Measurements from ENCODE around the gene RASGRP4. TPM values are rescaled to one million over a fixed set of nuclear protein-coding genes. Genes with fewer than 3 reads are reported as not detected.

Gene RASGRP4
- polyA plus RNA-seq, 1 donor (not counting 4 experiments of a cell fraction or from before 2014, with no cell fraction given) = not detected

DNA sequence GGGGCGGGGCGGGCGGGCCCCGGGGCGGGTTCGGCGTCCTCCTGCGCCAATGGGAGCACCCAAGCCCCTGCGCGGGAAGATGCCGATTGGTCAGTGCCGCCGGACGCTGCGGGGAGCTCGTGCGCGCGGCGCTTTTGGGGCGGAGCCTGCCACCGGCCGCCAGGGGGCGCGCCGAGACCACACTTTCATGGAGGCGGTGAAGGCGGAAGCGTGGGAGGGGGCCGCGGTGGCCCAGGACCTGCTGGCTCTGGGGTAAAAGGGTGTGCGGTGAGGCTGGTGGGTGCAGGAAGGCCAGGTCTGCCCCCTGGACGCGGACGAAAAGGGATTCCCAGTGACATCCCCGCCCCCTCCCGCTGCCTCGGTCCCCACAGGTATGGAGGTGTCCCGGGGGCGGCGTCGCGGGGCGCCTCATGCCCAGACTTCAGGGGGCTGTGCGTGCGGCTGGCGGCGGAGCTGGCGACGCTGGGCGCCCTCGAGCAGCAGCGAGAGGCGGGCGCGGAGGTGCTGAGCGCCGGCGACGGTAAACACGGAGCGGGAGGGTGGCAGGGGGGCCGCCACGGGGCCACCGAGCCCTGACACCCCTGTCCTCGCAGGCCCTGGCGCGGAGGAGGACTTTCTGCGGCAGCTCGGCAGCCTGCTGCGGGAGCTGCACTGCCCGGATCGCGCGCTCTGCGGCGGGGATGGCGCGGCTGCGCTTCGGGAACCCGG, 22.9 kb downstream of the RASGRP4 start, which contains the start of gene FAM98C:
Gene FAM98C, plus strand, starts transcription at position 127 of the 708 bp plus-strand sequence. Its CDS starts 61 bp downstream, at position 188.
- peak within 1 kb of the TSS; percentile 78 for H3K9ac ChIP-seq (ENCODE audit: control insufficient read depth, extremely low read depth, insufficient read depth, low read length)
- peak within 1 kb of the TSS; percentile 88 for H2AFZ ChIP-seq (ENCODE audit: control insufficient read depth, low read length)
- dilution Hi-C loops (cut with MboI; ENCODE audit: extremely low pct_ligation_motif_present, low sequenced_read_pairs) = no loop called here
- H3K79me2 ChIP-seq (ENCODE audit: control insufficient read depth, insufficient read depth, low read length) = no peaks in the 10 kb centered on the region
- H3K4me1 ChIP-seq (ENCODE audit: control insufficient read depth, extremely low read depth, insufficient read depth, low read length) = peaks cover 4% of the 10 kb centered on the region
- FAIRE-seq (no peak), DNase-seq (ENCODE audit: low read depth, low spot score) (peak; percentile 75)
- peaks cover 0 to 4% of the 10 kb centered on the region in 2 experiments for H3K36me3 ChIP-seq (ENCODE audit: control insufficient read depth in 2 of 2, extremely low read depth in 1 of 2, insufficient read depth in 2 of 2, low read length in 2 of 2)
- H4K20me1 ChIP-seq (ENCODE audit: control insufficient read depth, extremely low read depth, insufficient read depth, low read length) = no peaks in the 10 kb centered on the region
- peak within 1 kb of the TSS; percentile 72 to 88 (median 76) for H3K4me3 ChIP-seq (ENCODE audit: control insufficient read depth in 2 of 3, extremely low read depth in 1 of 3, insufficient read depth in 2 of 3, low read depth in 1 of 3, low read length in 3 of 3)
- peak within 1 kb of the TSS; percentile 36 for H3K27ac ChIP-seq (ENCODE audit: control insufficient read depth, insufficient read depth, low read length)
- H3K4me2 ChIP-seq (ENCODE audit: control insufficient read depth, extremely low read depth, insufficient read depth, low read depth, low read length) = peak within 1 kb of the TSS; percentile 91
- H3K9me3 ChIP-seq (ENCODE audit: control insufficient read depth, low read depth, low read length) = no peaks in the 10 kb centered on the region
- TF ChIP-seq EZH2 (IDR thresholded peaks at IDR 0.05; ENCODE audit: low read length) (no peak), CTCF (optimal IDR thresholded peaks at IDR 0.05 in 1 of 3, IDR thresholded peaks at IDR 0.05 in 1 of 3, conservative IDR thresholded peaks at IDR 0.05 in 1 of 3; ENCODE audit: extremely low read depth in 1 of 3, insufficient read depth in 2 of 3, low read length in 3 of 3) (peak; percentile 68 to 89 (median 86))
- no peaks in the 10 kb centered on the region for H3K27me3 ChIP-seq (ENCODE audit: control insufficient read depth, extremely low read depth, insufficient read depth, low read length)
- H3K9me1 ChIP-seq (ENCODE audit: control insufficient read depth, extremely low read depth, insufficient read depth, low read length) = no peaks in the 10 kb centered on the region

DNA sequence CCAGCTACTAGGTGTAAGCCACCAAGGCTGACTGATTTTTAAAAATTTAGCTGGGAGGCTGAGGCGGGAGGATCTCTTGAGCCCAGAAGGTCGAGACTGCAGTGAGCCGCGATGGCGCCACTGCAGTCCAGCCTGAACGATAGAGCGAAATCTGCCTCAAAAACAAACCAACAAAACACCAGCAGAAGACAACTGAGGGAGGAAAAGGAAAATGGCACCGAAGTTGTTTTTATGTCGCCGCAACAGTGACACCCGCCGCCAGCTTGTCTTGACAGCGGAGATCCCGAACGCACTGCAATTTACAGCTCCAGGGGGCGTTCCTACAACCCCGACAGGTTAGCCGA, 23.4 kb downstream of the RASGRP4 start:
- Histone ChIP-seq H3K9me3 (ENCODE audit: control insufficient read depth, low read depth, low read length) (no peaks in the 10 kb centered on the region), H3K36me3 (ENCODE audit: control insufficient read depth in 2 of 2, extremely low read depth in 1 of 2, insufficient read depth in 2 of 2, low read length in 2 of 2) (peaks cover 0 to 4% of the 10 kb centered on the region in 2 experiments), H3K79me2 (ENCODE audit: control insufficient read depth, insufficient read depth, low read length) (no peaks in the 10 kb centered on the region), H3K27ac (ENCODE audit: control insufficient read depth, insufficient read depth, low read length) (no peak overlapping the region), H3K27me3 (ENCODE audit: control insufficient read depth, extremely low read depth, insufficient read depth, low read length) (no peaks in the 10 kb centered on the region), H3K4me1 (ENCODE audit: control insufficient read depth, extremely low read depth, insufficient read depth, low read length) (peaks cover 4% of the 10 kb centered on the region), H2AFZ (ENCODE audit: control insufficient read depth, low read length) (peak overlapping the region; percentile 78), H4K20me1 (ENCODE audit: control insufficient read depth, extremely low read depth, insufficient read depth, low read length) (no peaks in the 10 kb centered on the region), H3K4me2 (ENCODE audit: control insufficient read depth, extremely low read depth, insufficient read depth, low read depth, low read length) (peak overlapping the region; percentile 91), H3K4me3 (ENCODE audit: control insufficient read depth in 2 of 3, extremely low read depth in 1 of 3, insufficient read depth in 2 of 3, low read depth in 1 of 3, low read length in 3 of 3) (peak overlapping the region; percentile 21 to 70 (median 49)), H3K9me1 (ENCODE audit: control insufficient read depth, extremely low read depth, insufficient read depth, low read length) (no peaks in the 10 kb centered on the region), H3K9ac (ENCODE audit: control insufficient read depth, extremely low read depth, insufficient read depth, low read length) (no peak overlapping the region)
- dilution Hi-C loops (cut with MboI; ENCODE audit: extremely low pct_ligation_motif_present, low sequenced_read_pairs) = no loop called here
- FAIRE-seq (no peak), DNase-seq (ENCODE audit: low read depth, low spot score) (no peak)
- TF ChIP-seq EZH2 (IDR thresholded peaks at IDR 0.05; ENCODE audit: low read length) = no peak
- no peak for TF ChIP-seq CTCF (optimal IDR thresholded peaks at IDR 0.05 in 1 of 3, IDR thresholded peaks at IDR 0.05 in 1 of 3, conservative IDR thresholded peaks at IDR 0.05 in 1 of 3; ENCODE audit: extremely low read depth in 1 of 3, insufficient read depth in 2 of 3, low read length in 3 of 3)

All from keratinocyte (primary cell).